HL-60 (cell line): ENCODE results near the gene ASTN2.

Experiments used
- DNase-seq, 2 experiments: peaks; one replicate each; pipeline ENCODE4 v3.0.0-alpha.2; 2010 to 2020; ENCODE audit warnings: low read depth in 1 of 2, low spot score in 1 of 2
- H3K27ac ChIP-seq: fragments of 250-450 bp; sonication (Bioruptor Pico); replicated peaks from 2 replicates; pipeline ENCODE4 v1.5.1; 2020; ENCODE audit warnings: mild to moderate bottlenecking, moderate library complexity
- H3K27me3 ChIP-seq: fragments of 250-450 bp; sonication (Bioruptor Pico); 2 replicates; pipeline ENCODE4 v1.5.1; 2021; ENCODE audit warnings: mild to moderate bottlenecking, moderate library complexity; ENCODE audit not compliant: insufficient read depth, poor library complexity, severe bottlenecking
- H3K4me3 ChIP-seq: replicated peaks from 2 replicates; pipeline ENCODE4 v1.5.1; 2011; ENCODE audit warnings: mild to moderate bottlenecking, control low read depth, low read length; ENCODE audit not compliant: insufficient read depth
- GABPA ChIP-seq: IDR thresholded peaks from 2 replicates; pipeline ENCODE4 v1.6.1; 2012; ENCODE audit warnings: low read depth
- POLR2AphosphoS5 ChIP-seq: IDR thresholded peaks from 2 replicates; pipeline ENCODE4 v1.6.1; 2012; ENCODE audit warnings: low read depth
- SPI1 ChIP-seq: IDR thresholded peaks from 2 replicates; pipeline ENCODE4 v1.6.1; 2012; ENCODE audit warnings: low read depth, mild to moderate bottlenecking, borderline replicate concordance
- TF ChIP-seq, protein P1 (sequence below): IDR thresholded peaks from 2 replicates; pipeline ENCODE4 v1.6.1; 2012; ENCODE audit warnings: low read depth; ENCODE audit not compliant: insufficient replicate concordance
- TF ChIP-seq, protein P2 (sequence below): IDR thresholded peaks from one replicate; pipeline ENCODE4 v1.5.1; 2011; ENCODE audit warnings: low read length, control low read depth, inconsistent platforms; ENCODE audit not compliant: insufficient read depth

ASTN2 gene

DNA sequence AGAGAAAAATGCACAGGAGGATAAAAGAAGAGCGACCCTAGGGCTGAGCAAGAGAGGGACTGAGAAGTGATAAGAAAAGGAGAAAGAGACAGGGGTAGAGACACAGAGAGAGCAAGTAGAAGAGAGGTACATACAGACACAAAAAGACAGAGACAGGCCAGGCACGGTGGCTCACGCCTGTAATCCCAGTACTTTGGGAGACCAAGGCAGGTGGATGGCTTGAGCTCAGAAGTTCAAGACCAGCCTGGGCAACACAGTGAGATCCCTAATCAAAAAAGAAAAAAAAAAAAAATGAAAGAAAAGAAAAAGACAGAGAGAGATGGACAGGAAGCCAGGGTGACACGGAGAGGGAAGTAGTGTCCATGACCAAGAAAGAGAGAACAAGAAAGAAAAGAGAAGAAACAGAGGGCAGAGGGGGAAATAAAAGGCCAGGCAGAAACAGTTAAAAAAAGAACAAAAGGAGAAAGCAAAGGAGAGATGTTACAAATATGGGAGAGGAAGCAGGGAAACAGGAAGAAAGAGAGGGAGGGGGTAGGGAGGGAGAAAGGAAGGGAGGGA lies 937.2 kb downstream of the ASTN2 start:
- no peak overlapping the region for H3K4me3 ChIP-seq
- no peak for DNase-seq
- TF ChIP-seq SPI1 = no peak
- TF ChIP-seq, protein P1, sequence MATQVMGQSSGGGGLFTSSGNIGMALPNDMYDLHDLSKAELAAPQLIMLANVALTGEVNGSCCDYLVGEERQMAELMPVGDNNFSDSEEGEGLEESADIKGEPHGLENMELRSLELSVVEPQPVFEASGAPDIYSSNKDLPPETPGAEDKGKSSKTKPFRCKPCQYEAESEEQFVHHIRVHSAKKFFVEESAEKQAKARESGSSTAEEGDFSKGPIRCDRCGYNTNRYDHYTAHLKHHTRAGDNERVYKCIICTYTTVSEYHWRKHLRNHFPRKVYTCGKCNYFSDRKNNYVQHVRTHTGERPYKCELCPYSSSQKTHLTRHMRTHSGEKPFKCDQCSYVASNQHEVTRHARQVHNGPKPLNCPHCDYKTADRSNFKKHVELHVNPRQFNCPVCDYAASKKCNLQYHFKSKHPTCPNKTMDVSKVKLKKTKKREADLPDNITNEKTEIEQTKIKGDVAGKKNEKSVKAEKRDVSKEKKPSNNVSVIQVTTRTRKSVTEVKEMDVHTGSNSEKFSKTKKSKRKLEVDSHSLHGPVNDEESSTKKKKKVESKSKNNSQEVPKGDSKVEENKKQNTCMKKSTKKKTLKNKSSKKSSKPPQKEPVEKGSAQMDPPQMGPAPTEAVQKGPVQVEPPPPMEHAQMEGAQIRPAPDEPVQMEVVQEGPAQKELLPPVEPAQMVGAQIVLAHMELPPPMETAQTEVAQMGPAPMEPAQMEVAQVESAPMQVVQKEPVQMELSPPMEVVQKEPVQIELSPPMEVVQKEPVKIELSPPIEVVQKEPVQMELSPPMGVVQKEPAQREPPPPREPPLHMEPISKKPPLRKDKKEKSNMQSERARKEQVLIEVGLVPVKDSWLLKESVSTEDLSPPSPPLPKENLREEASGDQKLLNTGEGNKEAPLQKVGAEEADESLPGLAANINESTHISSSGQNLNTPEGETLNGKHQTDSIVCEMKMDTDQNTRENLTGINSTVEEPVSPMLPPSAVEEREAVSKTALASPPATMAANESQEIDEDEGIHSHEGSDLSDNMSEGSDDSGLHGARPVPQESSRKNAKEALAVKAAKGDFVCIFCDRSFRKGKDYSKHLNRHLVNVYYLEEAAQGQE = no peak
- TF ChIP-seq POLR2AphosphoS5 = no peak
- no peak for TF ChIP-seq GABPA
- TF ChIP-seq, protein P2, sequence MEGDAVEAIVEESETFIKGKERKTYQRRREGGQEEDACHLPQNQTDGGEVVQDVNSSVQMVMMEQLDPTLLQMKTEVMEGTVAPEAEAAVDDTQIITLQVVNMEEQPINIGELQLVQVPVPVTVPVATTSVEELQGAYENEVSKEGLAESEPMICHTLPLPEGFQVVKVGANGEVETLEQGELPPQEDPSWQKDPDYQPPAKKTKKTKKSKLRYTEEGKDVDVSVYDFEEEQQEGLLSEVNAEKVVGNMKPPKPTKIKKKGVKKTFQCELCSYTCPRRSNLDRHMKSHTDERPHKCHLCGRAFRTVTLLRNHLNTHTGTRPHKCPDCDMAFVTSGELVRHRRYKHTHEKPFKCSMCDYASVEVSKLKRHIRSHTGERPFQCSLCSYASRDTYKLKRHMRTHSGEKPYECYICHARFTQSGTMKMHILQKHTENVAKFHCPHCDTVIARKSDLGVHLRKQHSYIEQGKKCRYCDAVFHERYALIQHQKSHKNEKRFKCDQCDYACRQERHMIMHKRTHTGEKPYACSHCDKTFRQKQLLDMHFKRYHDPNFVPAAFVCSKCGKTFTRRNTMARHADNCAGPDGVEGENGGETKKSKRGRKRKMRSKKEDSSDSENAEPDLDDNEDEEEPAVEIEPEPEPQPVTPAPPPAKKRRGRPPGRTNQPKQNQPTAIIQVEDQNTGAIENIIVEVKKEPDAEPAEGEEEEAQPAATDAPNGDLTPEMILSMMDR = no peak
- H3K27me3 ChIP-seq = no peaks in the 10 kb centered on the region
- no peak overlapping the region for H3K27ac ChIP-seq

DNA sequence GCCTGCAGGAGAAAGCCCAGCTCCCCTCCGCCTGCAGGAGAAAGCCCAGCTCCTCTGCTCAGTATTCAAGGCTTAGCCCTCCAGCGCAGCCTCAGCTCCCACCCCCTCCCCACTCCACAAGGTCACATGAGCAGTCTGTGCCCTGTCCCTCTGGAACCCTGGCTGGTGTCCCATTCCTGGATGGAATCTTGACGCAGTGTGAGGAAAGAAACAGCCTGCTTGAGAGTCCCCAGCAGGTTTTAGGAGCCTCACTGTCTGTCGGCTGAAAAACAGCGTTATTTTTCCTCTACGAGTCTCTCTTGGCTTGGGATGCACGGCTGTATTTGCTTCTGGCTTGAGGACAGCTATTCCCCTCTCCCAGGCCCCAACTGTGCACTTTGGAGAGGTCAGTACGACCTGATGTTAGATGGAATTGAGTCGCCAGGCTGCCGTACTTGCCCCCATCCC lies 937.9 kb downstream of the ASTN2 start:
- Histone ChIP-seq H3K27ac (no peak overlapping the region), H3K4me3 (no peak overlapping the region), H3K27me3 (no peaks in the 10 kb centered on the region)
- TF ChIP-seq GABPA (no peak), POLR2AphosphoS5 (no peak)
- TF ChIP-seq, protein P1 = no peak
- DNase-seq = no peak

DNA sequence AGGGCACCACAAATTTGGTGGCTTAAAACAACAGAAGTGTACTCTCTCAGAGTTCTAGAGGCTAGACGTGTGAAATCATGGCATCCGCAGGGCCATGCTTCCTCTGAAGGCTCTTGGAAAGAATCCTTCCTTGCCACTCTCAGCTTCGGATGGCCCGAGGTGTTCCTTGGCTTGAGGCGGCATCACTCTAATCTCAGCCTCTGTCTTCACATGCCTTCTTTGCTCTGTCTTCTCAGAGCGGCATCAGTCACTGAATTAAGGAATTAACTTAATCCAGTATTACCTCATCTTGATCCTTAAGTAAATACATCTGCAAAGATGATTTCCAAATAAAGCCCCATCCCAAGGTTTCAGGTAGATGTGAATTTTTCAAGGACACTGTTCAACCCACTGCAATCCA lies 938.9 kb downstream of the ASTN2 start:
- Histone ChIP-seq H3K4me3 (no peak overlapping the region), H3K27ac (no peak overlapping the region), H3K27me3 (no peaks in the 10 kb centered on the region)
- TF ChIP-seq, protein P2 = no peak
- TF ChIP-seq, protein P1 = no peak
- no peak for TF ChIP-seq GABPA
- TF ChIP-seq POLR2AphosphoS5 = no peak
- TF ChIP-seq SPI1 = no peak
- no peak for DNase-seq
